KBM-7 (cell line): ENCODE results near the gene SHOX.
"Not testable (repeated sequence)": the region's sequence is repeated elsewhere in the genome, so short reads cannot be mapped to it uniquely, and the experiment has no call there.

Experiments
- DNase-seq: peaks from one replicate; pipeline ENCODE4 v3.0.0-alpha.2; 2015
- in situ Hi-C: fragments of 300-500 bp; cut with MboI; formaldehyde crosslinking; loops from 2 replicates; pipeline ENCODE4 v1.14.3; 2020; ENCODE audit warnings: low sequenced_read_pairs, low pct_unique_long_range_greater_than_20kb, mixed read lengths

The SHOX gene

GRCh38 chrX:630612-631496 is at the start of gene SHOX:
TSS of gene SHOX (plus strand) at chrX:630791. CDS start at chrX:630898, 107 bp downstream.
- no peak for DNase-seq
- in situ Hi-C loops = no loop called here

GRCh38 chrX:581066-581465 is 49.5 kb upstream of the SHOX start:
- in situ Hi-C loops = no loop called here
- DNase-seq = no peak

- in situ Hi-C loops = no loop called here
- no peak for DNase-seq
Measured at GRCh38 chrX:581720-582298, 48.8 kb upstream of the SHOX start.

GRCh38 chrX:584572-584971 is 46.0 kb upstream of the SHOX start:
- in situ Hi-C loops = no loop called here
- DNase-seq = no peak

GRCh38 chrX:585115-585808 is 45.3 kb upstream of the SHOX start:
- no peak for DNase-seq
- in situ Hi-C loops = no loop called here

GRCh38 chrX:586351-586750 is 44.2 kb upstream of the SHOX start:
- no peak for DNase-seq

DNA sequence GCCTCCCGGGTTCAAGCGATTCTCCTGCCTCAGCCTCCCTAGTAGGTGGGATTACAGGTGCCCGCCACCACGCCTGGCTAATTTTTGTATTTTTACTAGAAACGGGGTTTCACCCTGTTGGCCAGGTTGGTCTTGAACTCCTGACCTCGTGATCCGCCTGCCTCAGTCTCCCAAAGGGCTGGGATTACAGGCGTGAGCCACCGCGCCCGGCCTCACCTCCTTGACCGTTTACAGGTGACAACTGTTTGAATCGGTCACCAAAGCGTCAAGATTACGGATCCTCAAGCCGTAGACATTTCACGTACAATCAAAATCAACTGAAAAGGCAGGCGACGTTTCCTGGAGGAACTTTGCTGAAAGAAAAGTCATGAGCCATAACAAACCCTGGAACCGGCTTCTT is 41.3 kb upstream of the SHOX start:
- in situ Hi-C loops, DNase-seq: not testable (repeated sequence)

More at GRCh38 chrX:586351-586750, 44.2 kb upstream of the SHOX start:
- in situ Hi-C loops = no loop called here

DNA sequence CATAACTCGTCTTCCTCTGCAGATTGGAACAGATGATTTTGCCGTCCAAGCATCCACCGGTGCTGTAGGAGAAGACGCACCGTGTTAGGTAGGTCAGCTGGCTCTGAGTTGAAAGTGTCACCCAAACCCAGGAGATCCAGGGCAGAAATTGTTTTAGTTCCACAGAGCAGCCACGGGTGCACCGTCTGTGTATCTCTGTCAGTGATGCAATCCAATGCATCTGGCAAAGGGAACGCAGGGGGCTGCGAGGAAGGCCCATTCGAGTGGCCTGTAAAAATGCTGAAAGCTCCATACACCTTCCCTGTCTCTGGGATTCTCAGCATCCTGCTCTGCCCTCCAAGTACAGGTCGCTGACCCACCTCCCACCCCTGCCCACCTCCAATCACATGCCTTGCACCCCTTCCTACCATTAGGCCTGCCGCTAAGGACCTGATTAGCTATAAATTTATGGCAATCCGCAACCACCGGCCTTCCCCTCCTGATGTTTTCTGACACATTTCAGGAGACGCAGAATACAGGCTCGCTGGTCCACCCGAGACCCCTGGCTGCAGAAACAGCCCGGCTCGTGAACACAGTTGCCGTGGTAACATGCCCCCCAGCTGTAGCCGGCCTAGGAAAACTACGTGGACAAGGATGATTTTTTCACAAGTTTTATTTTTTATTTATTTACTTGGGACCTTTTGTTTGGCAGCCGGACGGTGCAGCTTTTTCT is 39.7 kb upstream of the SHOX start:
- in situ Hi-C loops = no loop called here
- no peak for DNase-seq

- no peak for DNase-seq
- in situ Hi-C loops = no loop called here
Measured at GRCh38 chrX:599837-600715, 30.5 kb upstream of the SHOX start.

DNA sequence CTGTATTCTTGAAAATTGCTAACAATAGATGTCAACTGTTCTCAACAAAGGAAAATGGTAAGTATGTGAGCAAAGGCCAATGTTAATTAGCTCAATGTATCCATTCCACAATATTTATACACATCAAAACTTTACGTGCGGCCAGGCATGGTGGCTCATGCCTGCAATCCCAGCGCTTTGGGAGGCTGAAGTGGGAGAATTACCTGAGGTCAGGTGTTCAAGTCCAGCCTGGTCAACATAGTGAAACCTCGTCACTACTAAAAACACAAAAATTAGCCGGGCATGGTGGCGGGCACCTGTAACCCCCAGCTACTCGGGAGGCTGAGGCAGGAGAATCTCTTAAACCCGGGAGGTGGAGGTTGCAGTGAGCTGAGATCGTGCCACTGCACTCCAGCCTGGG is 27.6 kb upstream of the SHOX start:
- in situ Hi-C loops, DNase-seq: not testable (repeated sequence)

- DNase-seq, in situ Hi-C loops: not testable (repeated sequence)
Measured at GRCh38 chrX:604616-605015, 26.0 kb upstream of the SHOX start.

DNA sequence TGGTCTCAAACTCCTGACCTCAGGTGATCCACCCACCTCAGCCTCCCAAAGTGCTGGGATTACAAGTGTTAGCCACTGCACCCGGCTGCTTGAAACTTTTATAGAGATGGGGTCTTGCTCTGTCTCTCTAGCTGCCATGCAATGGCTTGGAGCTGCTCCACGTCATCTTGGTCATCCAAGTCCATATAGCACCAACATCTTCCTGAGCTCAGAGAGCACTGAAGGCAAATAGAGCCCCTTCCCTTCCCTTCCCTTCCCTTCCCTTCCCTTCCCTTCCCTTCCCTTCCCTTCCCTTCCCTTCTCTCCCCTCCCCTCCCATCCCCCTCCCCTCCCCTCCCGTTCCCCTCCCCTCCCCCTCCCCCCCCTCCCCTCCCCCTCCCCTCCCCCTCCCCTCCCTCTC is 22.5 kb upstream of the SHOX start:
- DNase-seq, in situ Hi-C loops: not testable (repeated sequence)

DNA sequence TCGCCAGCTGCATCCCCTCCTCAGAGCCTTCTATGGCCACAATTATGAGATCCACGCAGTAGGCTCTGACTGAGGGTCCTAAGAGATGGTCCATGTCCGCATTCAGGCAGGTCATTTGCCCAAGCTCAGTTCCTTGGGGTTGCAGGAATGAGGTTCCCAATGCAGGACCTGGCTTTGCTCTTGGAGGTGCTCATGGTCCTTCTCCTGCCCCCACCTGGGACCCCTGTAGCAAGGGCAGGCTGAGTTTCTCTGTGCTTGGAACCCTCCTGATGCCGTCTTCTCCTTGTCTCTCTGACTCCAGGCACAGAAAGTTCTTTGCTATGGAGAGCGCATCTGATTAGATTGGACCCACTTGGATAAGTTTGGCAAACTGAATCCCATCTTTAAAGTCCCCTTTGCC is 16.5 kb upstream of the SHOX start:
- in situ Hi-C loops = no loop called here
- DNase-seq = no peak

DNA sequence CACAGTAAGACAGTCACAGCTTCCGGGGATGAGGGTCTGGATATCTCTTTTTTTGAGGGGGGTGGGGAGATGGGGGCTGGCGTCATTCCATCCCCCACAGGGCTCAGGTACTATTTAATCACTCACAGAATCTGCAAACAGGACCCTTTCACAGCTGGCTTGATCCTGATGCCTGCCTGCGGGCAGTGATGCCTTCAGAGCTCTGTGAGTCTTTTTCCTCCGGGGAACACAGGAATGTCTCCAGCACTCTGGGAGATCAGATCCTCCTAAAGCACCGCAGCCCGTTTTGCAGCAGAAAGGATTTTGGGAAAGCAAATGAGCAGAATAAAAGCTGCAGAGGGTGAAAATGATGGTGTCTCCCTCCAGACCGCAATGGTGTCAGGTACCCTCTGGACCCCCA is 13.2 kb upstream of the SHOX start:
- in situ Hi-C loops = no loop called here
- DNase-seq = no peak

DNA sequence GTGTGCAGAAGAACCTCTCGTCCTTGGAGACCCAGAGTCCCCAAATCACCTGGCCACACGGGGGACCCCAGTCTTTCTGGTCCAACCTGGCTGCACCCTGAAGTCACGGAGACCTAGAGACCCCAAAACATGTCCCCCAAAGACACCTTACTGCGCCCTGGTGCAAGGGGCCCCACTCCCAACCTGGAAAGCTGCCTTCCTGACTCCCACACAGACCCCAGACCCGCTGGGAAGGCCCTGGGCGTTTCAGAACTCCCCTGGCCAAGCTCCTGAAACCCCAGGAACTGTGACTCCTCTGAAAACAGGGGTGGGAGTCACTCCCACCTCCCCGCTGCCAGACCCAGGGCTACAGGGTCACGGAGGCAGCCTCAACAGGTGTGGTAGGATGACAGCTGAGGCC is 12.7 kb upstream of the SHOX start:
- in situ Hi-C loops = no loop called here
- no peak for DNase-seq

DNA sequence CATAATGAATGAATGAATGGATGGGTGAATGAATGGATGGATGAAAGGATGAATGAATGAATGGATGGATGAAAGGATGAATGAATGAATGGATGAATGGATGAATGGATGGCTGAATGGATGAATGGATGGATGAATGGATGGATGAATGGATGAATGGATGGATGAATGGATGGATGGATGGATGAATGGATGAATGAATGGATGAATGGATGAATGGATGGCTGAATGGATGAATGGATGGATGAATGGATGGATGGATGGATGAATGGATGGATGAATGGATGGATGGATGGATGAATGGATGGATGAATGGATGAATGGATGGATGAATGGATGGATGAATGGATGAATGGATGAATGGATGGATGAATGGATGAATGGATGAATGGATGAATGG is 12.3 kb upstream of the SHOX start:
- DNase-seq, in situ Hi-C loops: not testable (repeated sequence)

DNA sequence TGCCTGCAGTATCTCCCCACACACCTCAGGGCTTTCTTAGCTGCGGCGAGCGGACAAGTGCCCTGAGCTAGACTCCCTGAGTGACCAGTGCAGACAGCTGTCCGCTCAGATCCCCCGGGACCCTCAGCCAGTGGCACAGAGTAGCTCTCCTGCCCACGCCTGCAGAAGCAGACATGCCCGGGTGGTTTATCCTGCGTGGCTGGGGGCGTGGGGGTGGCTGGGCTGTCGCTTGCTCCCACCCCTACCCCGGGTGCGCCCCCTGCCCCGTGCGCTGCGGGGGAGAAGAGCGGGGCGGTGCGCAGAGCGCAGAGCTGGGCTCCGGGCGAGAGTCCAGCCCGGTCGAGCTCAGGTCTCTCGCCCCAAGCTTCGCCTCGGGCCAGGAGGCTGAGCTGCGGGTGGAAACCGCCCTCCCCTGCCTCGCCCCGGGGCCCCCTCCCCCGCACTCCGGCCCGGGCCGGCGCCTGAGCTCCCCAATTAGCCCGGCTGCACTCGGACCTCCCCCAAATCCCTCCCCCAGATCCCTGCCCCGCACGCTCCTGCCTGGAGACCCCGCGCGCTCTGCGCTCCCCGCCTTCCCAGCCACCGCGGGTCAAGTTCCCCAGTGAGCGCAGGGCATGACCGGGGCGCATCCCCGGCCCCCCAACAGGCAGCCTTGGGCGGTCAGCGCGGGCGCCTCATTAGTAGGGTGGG is 11.7 kb upstream of the SHOX start:
- in situ Hi-C loops = no loop called here
- no peak for DNase-seq

- DNase-seq = no peak
- in situ Hi-C loops = no loop called here
Measured at GRCh38 chrX:619451-619811, 11.2 kb upstream of the SHOX start.
